Effector memory CD8-positive, alpha-beta T cell (primary cell): ENCODE measurements around the gene MEF2B.
A peak's percentile ranks its signal among the peaks of the same experiment; 100 is the strongest.
"Not testable (repeated sequence)": the region's sequence is repeated elsewhere in the genome, so short reads cannot be mapped to it uniquely, and the experiment has no call there.

Source experiments
- ATAC-seq: fragments of 150-1000 bp; cut with Tn5 transposase; replicated peaks from 2 replicates; pipeline ENCODE4 v1.10.0; 2021; ENCODE audit warnings: mild to moderate bottlenecking, moderate library complexity
- DNase-seq, 3 experiments: peaks; one replicate each; pipeline ENCODE4 v3.0.0; 2021
- H3K27ac Mint-ChIP-seq, 2 donors: one replicate each; pipeline ENCODE4 v1.8.0; 2022; ENCODE audit warnings: mild to moderate bottlenecking in 2 of 2, mixed read lengths in 2 of 2, moderate library complexity in 2 of 2
- H3K27me3 Mint-ChIP-seq, 2 donors: one replicate each; pipeline ENCODE4 v1.8.0; 2022; ENCODE audit warnings: mixed read lengths in 2 of 2
- H3K36me3 Mint-ChIP-seq: one replicate; pipeline ENCODE4 v1.8.0; 2022; ENCODE audit warnings: mild to moderate bottlenecking, moderate library complexity, mixed read lengths; ENCODE audit not compliant: insufficient read depth
- H3K4me1 Mint-ChIP-seq, 2 donors: one replicate each; pipeline ENCODE4 v1.8.0; 2022; ENCODE audit warnings: low read depth in 2 of 2, mixed read lengths in 2 of 2
- H3K4me3 Mint-ChIP-seq, 2 donors: one replicate each; pipeline ENCODE4 v1.8.0; 2022; ENCODE audit warnings: mild to moderate bottlenecking in 2 of 2, mixed read lengths in 2 of 2, moderate library complexity in 2 of 2
- H3K9me3 Mint-ChIP-seq, 2 donors: one replicate each; pipeline ENCODE4 v1.8.0; 2022; ENCODE audit warnings: mixed read lengths in 2 of 2

Gene MEF2B

GRCh38 chr19:19119325-19120237 is 50.5 kb downstream of the MEF2B start:
- DNase-seq (no peak), ATAC-seq (no peak)
- peaks cover 4 to 7% of the 10 kb centered on the region in 2 donors for H3K9me3 Mint-ChIP-seq
- no peaks in the 10 kb centered on the region for H3K27me3 Mint-ChIP-seq
- no peaks in the 10 kb centered on the region for H3K4me1 Mint-ChIP-seq
- peak overlapping the region in 1 of 2 donors; percentile 89 for H3K27ac Mint-ChIP-seq
- H3K4me3 Mint-ChIP-seq = no peak overlapping the region
- H3K36me3 Mint-ChIP-seq = peaks cover 6% of the 10 kb centered on the region

- Mint-ChIP-seq H3K27me3 (no peaks in the 10 kb centered on the region), H3K4me3 (no peak overlapping the region), H3K9me3 (no peaks in the 10 kb centered on the region), H3K4me1 (peaks cover 3 to 4% of the 10 kb centered on the region in 2 donors), H3K27ac (no peak overlapping the region), H3K36me3 (peaks cover 8% of the 10 kb centered on the region)
- peak; percentile 67 for ATAC-seq
- peak; percentile 49 to 55 (median 50) for DNase-seq
These were observed 54.1 kb downstream of the MEF2B start for GRCh38 chr19:19115954-19116353.

- ATAC-seq (peak; percentile 24), DNase-seq (no peak)
- H3K9me3 Mint-ChIP-seq = no peaks in the 10 kb centered on the region
- H3K27ac Mint-ChIP-seq = peak overlapping the region in 1 of 2 donors; percentile 39
- peaks cover 4 to 7% of the 10 kb centered on the region in 2 donors for H3K4me1 Mint-ChIP-seq
- H3K27me3 Mint-ChIP-seq = no peaks in the 10 kb centered on the region
- peaks cover 2% of the 10 kb centered on the region for H3K36me3 Mint-ChIP-seq
- H3K4me3 Mint-ChIP-seq = no peak overlapping the region
These were observed 56.9 kb downstream of the MEF2B start for GRCh38 chr19:19113040-19113626.

- DNase-seq (no peak), ATAC-seq (no peak)
- Mint-ChIP-seq H3K27ac (peak overlapping the region in 1 of 2 donors; percentile 64), H3K4me3 (no peak overlapping the region), H3K9me3 (no peaks in the 10 kb centered on the region), H3K27me3 (no peaks in the 10 kb centered on the region), H3K4me1 (peaks cover 4 to 7% of the 10 kb centered on the region in 2 donors), H3K36me3 (peaks cover 8% of the 10 kb centered on the region)
These were observed 58.0 kb downstream of the MEF2B start for GRCh38 chr19:19111967-19112580.

GRCh38 chr19:19111136-19111835 is 58.8 kb downstream of the MEF2B start:
- peaks cover 12% of the 10 kb centered on the region for H3K36me3 Mint-ChIP-seq
- H3K27ac Mint-ChIP-seq = peak overlapping the region in 1 of 2 donors; percentile 64
- no peaks in the 10 kb centered on the region for H3K9me3 Mint-ChIP-seq
- peak overlapping the region in 1 of 2 donors; percentile 19 for H3K4me3 Mint-ChIP-seq
- H3K27me3 Mint-ChIP-seq = no peaks in the 10 kb centered on the region
- ATAC-seq = no peak
- DNase-seq = no peak
- peaks cover 4 to 7% of the 10 kb centered on the region in 2 donors for H3K4me1 Mint-ChIP-seq

GRCh38 chr19:19110410-19111135 is 59.5 kb downstream of the MEF2B start:
- peaks cover 12% of the 10 kb centered on the region for H3K36me3 Mint-ChIP-seq
- no peaks in the 10 kb centered on the region for H3K27me3 Mint-ChIP-seq
- no peak overlapping the region for H3K27ac Mint-ChIP-seq
- peak; percentile 31 for ATAC-seq
- H3K4me1 Mint-ChIP-seq = peaks cover 4 to 7% of the 10 kb centered on the region in 2 donors
- DNase-seq = no peak
- H3K4me3 Mint-ChIP-seq = peak overlapping the region in 1 of 2 donors; percentile 61
- no peaks in the 10 kb centered on the region for H3K9me3 Mint-ChIP-seq

- Mint-ChIP-seq H3K9me3 (no peaks in the 10 kb centered on the region), H3K27me3 (no peaks in the 10 kb centered on the region), H3K4me1 (peaks cover 4 to 7% of the 10 kb centered on the region in 2 donors), H3K27ac (peak overlapping the region in 1 of 2 donors; percentile 18), H3K36me3 (peaks cover 15% of the 10 kb centered on the region), H3K4me3 (peak overlapping the region in 1 of 2 donors; percentile 5)
- no peak for DNase-seq
- no peak for ATAC-seq
These were observed 60.5 kb downstream of the MEF2B start for GRCh38 chr19:19109601-19110000.

- Mint-ChIP-seq H3K27me3 (no peaks in the 10 kb centered on the region), H3K27ac (peak overlapping the region in 1 of 2 donors; percentile 68), H3K4me3 (no peak overlapping the region), H3K4me1 (peaks cover 0 to 4% of the 10 kb centered on the region in 2 donors), H3K36me3 (peaks cover 23% of the 10 kb centered on the region), H3K9me3 (no peaks in the 10 kb centered on the region)
- DNase-seq (no peak), ATAC-seq (no peak)
These were observed 62.4 kb downstream of the MEF2B start for GRCh38 chr19:19107654-19108053.

GRCh38 chr19:19106938-19107337 is 63.1 kb downstream of the MEF2B start:
- not testable (repeated sequence) for H3K4me3 Mint-ChIP-seq, DNase-seq, ATAC-seq, H3K9me3 Mint-ChIP-seq, H3K27me3 Mint-ChIP-seq, H3K4me1 Mint-ChIP-seq
- H3K27ac Mint-ChIP-seq = peak overlapping the region in 1 of 2 donors; percentile 68
- peaks cover 23% of the 10 kb centered on the region for H3K36me3 Mint-ChIP-seq

- no peak for ATAC-seq
These were observed 64.0 kb downstream of the MEF2B start for GRCh38 chr19:19106056-19106551.

GRCh38 chr19:19105365-19106055 is 64.6 kb downstream of the MEF2B start:
- H3K27me3 Mint-ChIP-seq = no peaks in the 10 kb centered on the region
- ATAC-seq (no peak), DNase-seq (no peak)
- peaks cover 20% of the 10 kb centered on the region for H3K36me3 Mint-ChIP-seq
- H3K9me3 Mint-ChIP-seq = no peaks in the 10 kb centered on the region
- H3K4me1 Mint-ChIP-seq = peaks cover 0 to 4% of the 10 kb centered on the region in 2 donors
- H3K4me3 Mint-ChIP-seq = no peak overlapping the region
- H3K27ac Mint-ChIP-seq = no peak overlapping the region

More at GRCh38 chr19:19106056-19106551, 64.0 kb downstream of the MEF2B start:
- no peak overlapping the region for H3K4me3 Mint-ChIP-seq
- DNase-seq = no peak
- peak overlapping the region in 1 of 2 donors; percentile 12 for H3K27ac Mint-ChIP-seq
- H3K27me3 Mint-ChIP-seq = no peaks in the 10 kb centered on the region
- peaks cover 20% of the 10 kb centered on the region for H3K36me3 Mint-ChIP-seq
- H3K9me3 Mint-ChIP-seq = no peaks in the 10 kb centered on the region
- peaks cover 0 to 4% of the 10 kb centered on the region in 2 donors for H3K4me1 Mint-ChIP-seq

GRCh38 chr19:19103167-19103566 is 66.9 kb downstream of the MEF2B start:
- no peak overlapping the region for H3K4me3 Mint-ChIP-seq
- DNase-seq = no peak
- no peaks in the 10 kb centered on the region for H3K4me1 Mint-ChIP-seq

More at GRCh38 chr19:19103167-19103566, 66.9 kb downstream of the MEF2B start:
- no peak overlapping the region for H3K27ac Mint-ChIP-seq
- ATAC-seq = no peak
- H3K27me3 Mint-ChIP-seq = no peaks in the 10 kb centered on the region
- no peaks in the 10 kb centered on the region for H3K9me3 Mint-ChIP-seq
- peaks cover 20% of the 10 kb centered on the region for H3K36me3 Mint-ChIP-seq
